Trophoblast cell (in vitro differentiated cells and primary cell): ENCODE measurements around the gene TJP3.

Experiments
- DNase-seq, 2 donors: peaks; one replicate each; pipeline ENCODE4 v3.0.0-alpha.2; 2016
- H2AFZ ChIP-seq: 2 replicates; pipeline ENCODE4 v1.6.1; 2013; ENCODE audit warnings: low read length, moderate library complexity, mild to moderate bottlenecking; ENCODE audit not compliant: insufficient read depth, poor library complexity
- H2AK5ac ChIP-seq: 2 replicates; pipeline ENCODE4 v1.6.1; 2013; ENCODE audit warnings: mild to moderate bottlenecking, low read length
- H2BK120ac ChIP-seq: 2 replicates; pipeline ENCODE4 v1.6.1; 2013; ENCODE audit warnings: low read length, mild to moderate bottlenecking, moderate library complexity; ENCODE audit not compliant: insufficient read depth, poor library complexity
- H2BK12ac ChIP-seq: 2 replicates; pipeline ENCODE4 v1.6.1; 2013; ENCODE audit warnings: mild to moderate bottlenecking, low read length, moderate library complexity
- H2BK5ac ChIP-seq: 2 replicates; pipeline ENCODE4 v1.6.1; 2013; ENCODE audit warnings: low read length, low read depth, moderate library complexity, mild to moderate bottlenecking; ENCODE audit not compliant: poor library complexity
- H3K14ac ChIP-seq: 2 replicates; pipeline ENCODE4 v1.6.1; 2013; ENCODE audit warnings: mild to moderate bottlenecking, low read length
- H3K18ac ChIP-seq: 2 replicates; pipeline ENCODE4 v1.6.1; 2013; ENCODE audit warnings: mild to moderate bottlenecking, low read length
- H3K23ac ChIP-seq: 2 replicates; pipeline ENCODE4 v1.6.1; 2013; ENCODE audit warnings: low read length
- H3K27ac ChIP-seq: 2 replicates; pipeline ENCODE4 v1.5.1; 2013; ENCODE audit warnings: low read depth, mild to moderate bottlenecking, inconsistent platforms, low read length, moderate library complexity
- H3K27me3 ChIP-seq: 2 replicates; pipeline ENCODE4 v1.6.1; 2013; ENCODE audit warnings: inconsistent platforms, mild to moderate bottlenecking, low read length, moderate library complexity; ENCODE audit not compliant: insufficient read depth
- H3K36me3 ChIP-seq, 2 experiments: 1 replicate in 1 of 2; 2 replicates in 1 of 2; pipeline ENCODE4 v1.6.1; 2013; ENCODE audit warnings: low read length in 2 of 2, mild to moderate bottlenecking in 2 of 2, moderate library complexity in 1 of 2; ENCODE audit not compliant: insufficient read depth in 2 of 2, control insufficient read depth in 1 of 2
- H3K4ac ChIP-seq: 2 replicates; pipeline ENCODE4 v1.6.1; 2013; ENCODE audit warnings: low read depth, mild to moderate bottlenecking, low read length, moderate library complexity
- H3K4me1 ChIP-seq, 2 experiments: 1 replicate in 1 of 2; 2 replicates in 1 of 2; pipeline ENCODE4 v1.6.1; 2013; ENCODE audit warnings: low read length in 2 of 2, mild to moderate bottlenecking in 2 of 2, moderate library complexity in 1 of 2; ENCODE audit not compliant: insufficient read depth in 2 of 2, control insufficient read depth in 1 of 2
- H3K4me2 ChIP-seq: 2 replicates; pipeline ENCODE4 v1.6.1; 2013; ENCODE audit warnings: inconsistent platforms, mild to moderate bottlenecking, low read length, moderate library complexity
- H3K4me3 ChIP-seq: 2 replicates; pipeline ENCODE4 v1.5.1; 2013; ENCODE audit warnings: mild to moderate bottlenecking, low read depth, low read length, inconsistent platforms
- H3K79me1 ChIP-seq: one replicate; pipeline ENCODE4 v1.6.1; 2013; ENCODE audit warnings: low read length
- H3K79me2 ChIP-seq: 2 replicates; pipeline ENCODE4 v1.6.1; 2013; ENCODE audit warnings: low read length, mild to moderate bottlenecking; ENCODE audit not compliant: control insufficient read depth, insufficient read depth, poor library complexity
- H3K9ac ChIP-seq: 2 replicates; pipeline ENCODE4 v1.6.1; 2013; ENCODE audit warnings: mild to moderate bottlenecking, low read length
- H3K9me3 ChIP-seq: 2 replicates; pipeline ENCODE4 v1.6.1; 2013; ENCODE audit warnings: low read depth, mild to moderate bottlenecking, control low read depth, inconsistent platforms, low read length; ENCODE audit not compliant: insufficient read depth
- H4K12ac ChIP-seq: 2 replicates; pipeline ENCODE4 v1.6.1; 2013; ENCODE audit warnings: low read depth, mild to moderate bottlenecking, low read length, moderate library complexity
- H4K8ac ChIP-seq: 2 replicates; pipeline ENCODE4 v1.6.1; 2013; ENCODE audit warnings: low read depth, mild to moderate bottlenecking, low read length, moderate library complexity
- H4K91ac ChIP-seq: one replicate; pipeline ENCODE4 v1.6.1; 2013; ENCODE audit warnings: low read depth, mild to moderate bottlenecking, low read length, moderate library complexity
- WGBS: extraction: QIAGEN DNeasy Blood & Tissue Kit; methylation state at CpG from one replicate; pipeline ENCODE4 v1.1.7; 2013; ENCODE audit warnings: missing lambda C conversion rate; ENCODE audit not compliant: insufficient read length, insufficient coverage; ENCODE audit errors: extremely low coverage; 5-methylcytosine and 5-hydroxymethylcytosine counted together

The TJP3 gene

GRCh38 chr19:3684054-3684816 is 23.9 kb upstream of the TJP3 start:
- Histone ChIP-seq H2AK5ac (peak overlapping the region; percentile 16), H3K36me3 (peaks cover 12 to 15% of the 10 kb centered on the region in 2 experiments), H3K27ac (peak overlapping the region; percentile 66), H2BK120ac (peak overlapping the region; percentile 67), H3K4me1 (peaks cover 23 to 34% of the 10 kb centered on the region in 2 experiments), H3K4me3 (no peak overlapping the region), H3K4me2 (no peak overlapping the region), H2BK5ac (peak overlapping the region; percentile 19), H3K9ac (no peak overlapping the region), H2AFZ (no peak overlapping the region), H3K4ac (peak overlapping the region; percentile 9), H3K79me2 (peaks cover 3% of the 10 kb centered on the region), H3K23ac (no peak overlapping the region), H3K79me1 (peaks cover 20% of the 10 kb centered on the region), H3K18ac (peak overlapping the region; percentile 69), H3K27me3 (no peaks in the 10 kb centered on the region), H4K12ac (no peak overlapping the region), H3K9me3 (peaks cover 10% of the 10 kb centered on the region), H3K14ac (peak overlapping the region; percentile 23), H4K8ac (no peak overlapping the region), H4K91ac (peak overlapping the region; percentile 42), H2BK12ac (peak overlapping the region; percentile 74)
- WGBS = no CpG with 5 or more reads among the region's 23 CpGs
- DNase-seq = peak; percentile 43 to 48

GRCh38 chr19:3684817-3685410 is 23.3 kb upstream of the TJP3 start:
- peak overlapping the region; percentile 67 for H2BK120ac ChIP-seq
- no peak overlapping the region for H3K4me3 ChIP-seq
- H3K4ac ChIP-seq = peak overlapping the region; percentile 9
- H2BK12ac ChIP-seq = no peak overlapping the region
- H3K79me1 ChIP-seq = peaks cover 20% of the 10 kb centered on the region
- DNase-seq = no peak
- H4K12ac ChIP-seq = no peak overlapping the region
- peaks cover 8 to 12% of the 10 kb centered on the region in 2 experiments for H3K36me3 ChIP-seq
- peaks cover 10% of the 10 kb centered on the region for H3K9me3 ChIP-seq
- H4K91ac ChIP-seq = no peak overlapping the region
- H2BK5ac ChIP-seq = no peak overlapping the region
- peak overlapping the region; percentile 16 for H2AK5ac ChIP-seq
- no peak overlapping the region for H3K4me2 ChIP-seq
- H3K4me1 ChIP-seq = peaks cover 23 to 34% of the 10 kb centered on the region in 2 experiments
- no peaks in the 10 kb centered on the region for H3K27me3 ChIP-seq
- peaks cover 3% of the 10 kb centered on the region for H3K79me2 ChIP-seq
- no peak overlapping the region for H3K9ac ChIP-seq
- H2AFZ ChIP-seq = no peak overlapping the region
- peak overlapping the region; percentile 69 for H3K18ac ChIP-seq
- H3K23ac ChIP-seq = no peak overlapping the region
- no CpG with 5 or more reads among the region's 8 CpGs for WGBS
- H3K27ac ChIP-seq = peak overlapping the region; percentile 66
- no peak overlapping the region for H4K8ac ChIP-seq
- H3K14ac ChIP-seq = peak overlapping the region; percentile 23

- Histone ChIP-seq H2AK5ac (no peak overlapping the region), H3K4ac (no peak overlapping the region), H3K9ac (no peak overlapping the region), H2AFZ (no peak overlapping the region), H4K8ac (no peak overlapping the region), H2BK5ac (no peak overlapping the region), H4K91ac (no peak overlapping the region), H3K36me3 (peaks cover 7 to 12% of the 10 kb centered on the region in 2 experiments), H3K4me3 (peak overlapping the region; percentile 61), H3K4me2 (peak overlapping the region; percentile 52), H3K23ac (no peak overlapping the region), H3K18ac (peak overlapping the region; percentile 6), H3K27me3 (no peaks in the 10 kb centered on the region), H4K12ac (no peak overlapping the region), H3K79me1 (peaks cover 18% of the 10 kb centered on the region), H3K14ac (no peak overlapping the region), H2BK12ac (no peak overlapping the region), H3K27ac (no peak overlapping the region), H2BK120ac (no peak overlapping the region), H3K9me3 (peaks cover 11% of the 10 kb centered on the region), H3K4me1 (peaks cover 15 to 27% of the 10 kb centered on the region in 2 experiments), H3K79me2 (peaks cover 3% of the 10 kb centered on the region)
- no CpG with 5 or more reads among the region's 12 CpGs for WGBS
- DNase-seq = no peak
These were observed 20.8 kb upstream of the TJP3 start for GRCh38 chr19:3687393-3687773.

- peak; percentile 87 to 91 for DNase-seq
- Histone ChIP-seq H3K36me3 (peaks cover 7 to 13% of the 10 kb centered on the region in 2 experiments), H3K4me1 (peaks cover 12 to 23% of the 10 kb centered on the region in 2 experiments), H3K4me2 (peak overlapping the region; percentile 52), H4K12ac (no peak overlapping the region), H3K27ac (peak overlapping the region; percentile 20), H3K27me3 (no peaks in the 10 kb centered on the region), H3K14ac (peak overlapping the region; percentile 30), H3K4ac (no peak overlapping the region), H3K4me3 (no peak overlapping the region), H3K18ac (peak overlapping the region; percentile 50), H2BK120ac (peak overlapping the region; percentile 40), H2AFZ (no peak overlapping the region), H2BK5ac (no peak overlapping the region), H3K79me1 (peaks cover 15% of the 10 kb centered on the region), H2BK12ac (no peak overlapping the region), H3K9me3 (peaks cover 12% of the 10 kb centered on the region), H4K91ac (no peak overlapping the region), H3K9ac (peak overlapping the region; percentile 15), H4K8ac (no peak overlapping the region), H3K23ac (no peak overlapping the region), H3K79me2 (peaks cover 1% of the 10 kb centered on the region), H2AK5ac (no peak overlapping the region)
- WGBS = no CpG with 5 or more reads among the region's 55 CpGs
These were observed 20.1 kb upstream of the TJP3 start for GRCh38 chr19:3687774-3688706.
